Measurements from ENCODE around the gene TMEM52. TPM values are rescaled to one million over a fixed set of nuclear protein-coding genes. Genes with fewer than 3 reads are reported as not detected.

The TMEM52 gene
- total and polyA plus RNA-seq, 9 of the 15 experiments (the other 6 are each of a cell fraction or from before 2014, with no cell fraction given), result 0.37 to 22.5 (median 6.8) TPM

DNA sequence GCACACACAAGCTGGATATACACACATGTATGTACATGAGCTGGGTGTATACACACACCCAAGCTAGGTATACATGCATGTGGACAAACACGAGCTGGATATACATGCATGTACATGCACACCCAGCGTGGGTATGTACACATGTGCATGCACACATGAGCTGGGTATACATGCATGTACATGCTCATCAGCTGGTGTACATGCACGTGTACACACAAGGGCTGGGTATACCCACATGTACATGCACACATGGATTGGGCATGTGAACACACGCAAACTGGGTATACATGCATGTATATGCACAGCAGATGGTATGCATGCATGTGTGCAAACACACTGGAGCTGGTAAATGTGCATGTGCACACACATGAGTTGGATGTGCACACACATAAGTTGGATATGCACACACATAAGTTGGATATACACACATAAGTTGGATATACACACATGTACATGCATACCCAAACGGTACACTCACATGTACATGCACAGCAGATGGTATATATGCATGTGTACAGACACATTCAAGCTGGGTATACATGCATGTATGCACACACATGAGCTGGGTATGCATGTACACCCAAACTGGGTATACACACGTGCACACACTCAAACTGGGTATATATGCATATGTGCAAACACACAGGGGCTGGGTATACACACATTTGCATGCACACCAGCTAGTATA, 20.7 kb downstream of the TMEM52 start (continued):
- TF ChIP-seq, protein P1, sequence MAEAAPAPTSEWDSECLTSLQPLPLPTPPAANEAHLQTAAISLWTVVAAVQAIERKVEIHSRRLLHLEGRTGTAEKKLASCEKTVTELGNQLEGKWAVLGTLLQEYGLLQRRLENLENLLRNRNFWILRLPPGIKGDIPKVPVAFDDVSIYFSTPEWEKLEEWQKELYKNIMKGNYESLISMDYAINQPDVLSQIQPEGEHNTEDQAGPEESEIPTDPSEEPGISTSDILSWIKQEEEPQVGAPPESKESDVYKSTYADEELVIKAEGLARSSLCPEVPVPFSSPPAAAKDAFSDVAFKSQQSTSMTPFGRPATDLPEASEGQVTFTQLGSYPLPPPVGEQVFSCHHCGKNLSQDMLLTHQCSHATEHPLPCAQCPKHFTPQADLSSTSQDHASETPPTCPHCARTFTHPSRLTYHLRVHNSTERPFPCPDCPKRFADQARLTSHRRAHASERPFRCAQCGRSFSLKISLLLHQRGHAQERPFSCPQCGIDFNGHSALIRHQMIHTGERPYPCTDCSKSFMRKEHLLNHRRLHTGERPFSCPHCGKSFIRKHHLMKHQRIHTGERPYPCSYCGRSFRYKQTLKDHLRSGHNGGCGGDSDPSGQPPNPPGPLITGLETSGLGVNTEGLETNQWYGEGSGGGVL (CRISPR knock-in tag; IDR thresholded peaks at IDR 0.05), result no peak
- TF ChIP-seq SMAD1 (IDR thresholded peaks at IDR 0.05; ENCODE audit: low read depth, low read length, partially characterized antibody), result no peak
- no peak for TF ChIP-seq RNF2 (IDR thresholded peaks at IDR 0.05)
- no peak for TF ChIP-seq ESRRB (CRISPR knock-in tag; IDR thresholded peaks at IDR 0.05; ENCODE audit: borderline replicate concordance)
- TF ChIP-seq ZNF121 (CRISPR knock-in tag; conservative IDR thresholded peaks at IDR 0.05), result no peak
- TF ChIP-seq ZNF764 (CRISPR knock-in tag; IDR thresholded peaks at IDR 0.05; ENCODE audit: low read depth), result no peak
- TF ChIP-seq ZNF239 (CRISPR knock-in tag; IDR thresholded peaks at IDR 0.05), result no peak
- no peak for TF ChIP-seq ZKSCAN1 (IDR thresholded peaks at IDR 0.05; ENCODE audit: low read depth, low read length)
- TF ChIP-seq NONO (IDR thresholded peaks at IDR 0.05; ENCODE audit: low read depth in 2 of 2, low read length in 1 of 2), result no peak
- no peak for TF ChIP-seq MCM2 (IDR thresholded peaks at IDR 0.05; ENCODE audit: low read depth)
- TF ChIP-seq, protein P2, sequence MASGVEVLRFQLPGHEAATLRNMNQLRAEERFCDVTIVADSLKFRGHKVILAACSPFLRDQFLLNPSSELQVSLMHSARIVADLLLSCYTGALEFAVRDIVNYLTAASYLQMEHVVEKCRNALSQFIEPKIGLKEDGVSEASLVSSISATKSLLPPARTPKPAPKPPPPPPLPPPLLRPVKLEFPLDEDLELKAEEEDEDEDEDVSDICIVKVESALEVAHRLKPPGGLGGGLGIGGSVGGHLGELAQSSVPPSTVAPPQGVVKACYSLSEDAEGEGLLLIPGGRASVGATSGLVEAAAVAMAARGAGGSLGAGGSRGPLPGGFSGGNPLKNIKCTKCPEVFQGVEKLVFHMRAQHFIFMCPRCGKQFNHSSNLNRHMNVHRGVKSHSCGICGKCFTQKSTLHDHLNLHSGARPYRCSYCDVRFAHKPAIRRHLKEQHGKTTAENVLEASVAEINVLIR (CRISPR knock-in tag; IDR thresholded peaks at IDR 0.05), result no peak
- no peak for TF ChIP-seq ETV5 (CRISPR knock-in tag; IDR thresholded peaks at IDR 0.05; ENCODE audit: low read depth)
- TF ChIP-seq, protein P3, sequence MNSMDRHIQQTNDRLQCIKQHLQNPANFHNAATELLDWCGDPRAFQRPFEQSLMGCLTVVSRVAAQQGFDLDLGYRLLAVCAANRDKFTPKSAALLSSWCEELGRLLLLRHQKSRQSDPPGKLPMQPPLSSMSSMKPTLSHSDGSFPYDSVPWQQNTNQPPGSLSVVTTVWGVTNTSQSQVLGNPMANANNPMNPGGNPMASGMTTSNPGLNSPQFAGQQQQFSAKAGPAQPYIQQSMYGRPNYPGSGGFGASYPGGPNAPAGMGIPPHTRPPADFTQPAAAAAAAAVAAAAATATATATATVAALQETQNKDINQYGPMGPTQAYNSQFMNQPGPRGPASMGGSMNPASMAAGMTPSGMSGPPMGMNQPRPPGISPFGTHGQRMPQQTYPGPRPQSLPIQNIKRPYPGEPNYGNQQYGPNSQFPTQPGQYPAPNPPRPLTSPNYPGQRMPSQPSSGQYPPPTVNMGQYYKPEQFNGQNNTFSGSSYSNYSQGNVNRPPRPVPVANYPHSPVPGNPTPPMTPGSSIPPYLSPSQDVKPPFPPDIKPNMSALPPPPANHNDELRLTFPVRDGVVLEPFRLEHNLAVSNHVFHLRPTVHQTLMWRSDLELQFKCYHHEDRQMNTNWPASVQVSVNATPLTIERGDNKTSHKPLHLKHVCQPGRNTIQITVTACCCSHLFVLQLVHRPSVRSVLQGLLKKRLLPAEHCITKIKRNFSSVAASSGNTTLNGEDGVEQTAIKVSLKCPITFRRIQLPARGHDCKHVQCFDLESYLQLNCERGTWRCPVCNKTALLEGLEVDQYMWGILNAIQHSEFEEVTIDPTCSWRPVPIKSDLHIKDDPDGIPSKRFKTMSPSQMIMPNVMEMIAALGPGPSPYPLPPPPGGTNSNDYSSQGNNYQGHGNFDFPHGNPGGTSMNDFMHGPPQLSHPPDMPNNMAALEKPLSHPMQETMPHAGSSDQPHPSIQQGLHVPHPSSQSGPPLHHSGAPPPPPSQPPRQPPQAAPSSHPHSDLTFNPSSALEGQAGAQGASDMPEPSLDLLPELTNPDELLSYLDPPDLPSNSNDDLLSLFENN (IDR thresholded peaks at IDR 0.05; ENCODE audit: low read depth in 2 of 2, low read length in 2 of 2), result no peak
- TF ChIP-seq SIX5 (IDR thresholded peaks at IDR 0.05; ENCODE audit: borderline replicate concordance in 1 of 2, insufficient read depth in 1 of 2, low read depth in 1 of 2, low read length in 2 of 2), result no peak
- TF ChIP-seq, protein P4, sequence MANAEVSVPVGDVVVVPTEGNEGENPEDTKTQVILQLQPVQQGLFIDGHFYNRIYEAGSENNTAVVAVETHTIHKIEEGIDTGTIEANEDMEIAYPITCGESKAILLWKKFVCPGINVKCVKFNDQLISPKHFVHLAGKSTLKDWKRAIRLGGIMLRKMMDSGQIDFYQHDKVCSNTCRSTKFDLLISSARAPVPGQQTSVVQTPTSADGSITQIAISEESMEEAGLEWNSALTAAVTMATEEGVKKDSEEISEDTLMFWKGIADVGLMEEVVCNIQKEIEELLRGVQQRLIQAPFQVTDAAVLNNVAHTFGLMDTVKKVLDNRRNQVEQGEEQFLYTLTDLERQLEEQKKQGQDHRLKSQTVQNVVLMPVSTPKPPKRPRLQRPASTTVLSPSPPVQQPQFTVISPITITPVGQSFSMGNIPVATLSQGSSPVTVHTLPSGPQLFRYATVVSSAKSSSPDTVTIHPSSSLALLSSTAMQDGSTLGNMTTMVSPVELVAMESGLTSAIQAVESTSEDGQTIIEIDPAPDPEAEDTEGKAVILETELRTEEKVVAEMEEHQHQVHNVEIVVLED (CRISPR knock-in tag; IDR thresholded peaks at IDR 0.05), result no peak
- TF ChIP-seq KDM1A (IDR thresholded peaks at IDR 0.05), result peak in 1 of 2 experiments; percentile 100; a peak in 2 of 4 replicates
- TF ChIP-seq, protein P5, sequence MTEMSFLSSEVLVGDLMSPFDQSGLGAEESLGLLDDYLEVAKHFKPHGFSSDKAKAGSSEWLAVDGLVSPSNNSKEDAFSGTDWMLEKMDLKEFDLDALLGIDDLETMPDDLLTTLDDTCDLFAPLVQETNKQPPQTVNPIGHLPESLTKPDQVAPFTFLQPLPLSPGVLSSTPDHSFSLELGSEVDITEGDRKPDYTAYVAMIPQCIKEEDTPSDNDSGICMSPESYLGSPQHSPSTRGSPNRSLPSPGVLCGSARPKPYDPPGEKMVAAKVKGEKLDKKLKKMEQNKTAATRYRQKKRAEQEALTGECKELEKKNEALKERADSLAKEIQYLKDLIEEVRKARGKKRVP (CRISPR knock-in tag; IDR thresholded peaks at IDR 0.05), result no peak
- no peak for TF ChIP-seq POLR2B (IDR thresholded peaks at IDR 0.05; ENCODE audit: low read depth, partially characterized antibody)
- no peak for TF ChIP-seq NFE2L1 (tag; IDR thresholded peaks at IDR 0.05; ENCODE audit: borderline replicate concordance, low read depth)

Measured in K562 (cell line).